HG02763 (cell line): ENCODE measurements around the gene DGKE.

ENCODE experiments used
- ATAC-seq: cut with Tn5 transposase; IDR thresholded peaks from one replicate; pipeline ENCODE4 v1.9.1; 2021; ENCODE audit warnings: mild to moderate bottlenecking, moderate library complexity; ENCODE audit not compliant: unreplicated experiment

Gene DGKE

GRCh38 chr17:56833809-56834379 lies at the start of gene DGKE, which contains the start of gene C17orf67:
Gene DGKE (plus strand): TSS chr17:56834151. CDS start chr17:56834796, 645 bp downstream.
Gene C17orf67 (minus strand): TSS chr17:56833920. CDS start chr17:56815810, 18,110 bp downstream.
- peak; percentile 79 for ATAC-seq

DNA sequence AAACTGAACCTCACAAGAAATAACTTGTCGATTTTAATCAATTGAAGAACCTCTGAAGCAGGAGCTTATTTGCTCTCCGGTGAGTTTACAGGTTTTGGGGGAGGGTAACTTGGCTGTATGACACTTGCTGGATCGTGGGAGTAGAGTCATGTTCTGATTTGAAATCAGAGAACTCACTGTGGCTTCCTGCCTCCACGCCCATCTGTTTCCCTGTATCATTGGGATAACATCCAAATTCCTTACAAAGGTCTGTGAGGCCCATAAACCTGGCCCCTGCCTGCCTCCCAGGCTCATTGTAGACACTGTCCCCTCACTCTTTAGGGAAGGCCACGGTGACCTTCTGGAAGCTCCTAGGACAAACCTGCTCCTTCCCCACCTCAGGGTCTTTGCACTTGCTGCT lies 48.5 kb upstream of the DGKE start:
- ATAC-seq, result no peak

GRCh38 chr17:56785997-56786680 lies 47.8 kb upstream of the DGKE start:
- no peak for ATAC-seq

DNA sequence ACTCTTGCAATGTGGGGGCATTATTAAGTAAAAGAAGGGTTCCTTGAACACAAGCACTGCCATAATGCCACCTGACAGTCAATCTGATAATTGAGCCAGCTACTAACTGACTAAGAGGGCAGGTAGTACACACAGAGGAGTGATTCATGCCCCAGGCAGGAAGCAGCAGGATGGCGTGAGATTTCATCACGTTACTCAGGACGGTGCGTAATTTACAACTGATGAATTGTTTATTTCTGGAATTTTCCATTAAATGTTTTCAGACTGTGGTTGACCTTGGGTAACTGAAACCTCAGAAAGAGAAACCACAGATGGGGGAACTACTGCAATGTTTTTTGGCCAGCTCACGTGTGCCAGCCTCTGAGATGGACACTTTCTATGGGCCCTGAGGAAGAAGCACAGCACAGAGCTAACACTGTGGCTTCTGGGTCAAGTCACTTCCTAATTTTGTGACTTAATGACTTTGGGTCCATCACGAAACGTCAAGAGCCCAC lies 46.9 kb upstream of the DGKE start:
- ATAC-seq, result peak; percentile 75

- ATAC-seq, result no peak
Observed at GRCh38 chr17:56792267-56792666, 41.7 kb upstream of the DGKE start.

DNA sequence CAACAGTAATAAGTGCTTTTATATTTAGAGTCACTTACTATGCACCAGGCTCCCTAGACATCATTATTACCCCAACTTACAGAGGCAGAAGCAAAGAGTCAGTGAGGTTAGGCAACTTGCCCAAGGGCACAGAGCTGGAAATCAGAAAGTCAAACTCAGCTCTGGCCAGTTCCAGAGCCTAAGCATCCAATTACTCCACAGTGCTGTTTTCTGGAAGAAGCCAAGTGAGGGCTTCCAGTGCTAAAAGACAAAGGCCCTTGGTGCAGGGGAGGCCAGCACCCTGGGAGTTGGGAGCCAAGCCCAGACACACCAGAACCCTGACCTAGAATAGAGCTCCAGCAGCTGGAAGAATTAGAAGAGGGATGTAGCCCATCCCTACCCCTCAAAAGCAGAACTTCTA lies 40.4 kb upstream of the DGKE start:
- no peak for ATAC-seq

DNA sequence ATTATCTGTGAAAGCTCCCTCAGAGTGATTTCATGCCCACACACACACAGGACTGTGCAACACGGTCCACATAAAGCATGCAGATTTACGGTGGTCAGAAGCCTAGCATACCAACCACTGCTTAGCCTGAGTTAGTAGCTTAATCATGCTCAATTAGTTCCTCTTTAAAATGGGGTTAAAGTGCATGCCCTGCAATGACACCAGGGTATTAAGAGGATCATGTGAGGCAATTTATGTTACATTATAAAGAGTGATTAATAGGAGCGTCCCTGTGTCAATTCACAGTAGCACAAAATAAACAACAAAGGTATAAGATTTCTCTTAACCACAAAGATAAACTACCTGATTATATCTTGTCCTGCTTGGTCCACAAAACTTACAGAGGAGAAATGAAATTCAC lies 40.0 kb upstream of the DGKE start:
- no peak for ATAC-seq

DNA sequence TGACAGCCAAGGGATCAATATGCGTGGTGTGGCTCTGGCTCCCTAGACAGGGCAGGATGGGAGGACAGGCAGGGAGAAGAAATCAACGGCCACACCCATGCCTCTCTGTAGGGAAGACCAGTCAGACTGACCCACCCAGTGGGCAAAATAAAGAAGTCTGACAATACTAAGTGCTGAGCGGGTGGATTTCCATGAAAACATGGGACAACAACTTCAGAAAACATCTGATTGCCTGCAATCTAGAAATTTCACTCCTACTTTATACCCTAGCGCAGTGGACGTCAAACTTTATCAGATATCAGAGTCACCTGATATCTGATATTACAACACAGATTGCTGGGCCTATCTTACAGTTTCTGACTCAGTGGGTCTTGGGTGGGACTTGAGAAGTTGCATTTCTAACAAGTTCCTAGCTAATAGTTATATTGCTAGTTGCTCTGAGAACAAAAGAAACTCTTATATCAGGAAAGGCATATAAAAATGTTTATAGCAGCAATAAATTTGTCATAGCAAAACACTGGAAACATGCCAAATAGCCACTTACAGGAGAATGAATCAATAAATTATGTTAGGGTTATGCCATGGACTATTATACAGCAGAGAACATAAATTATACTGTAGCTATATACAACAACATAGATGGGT lies 38.6 kb upstream of the DGKE start:
- ATAC-seq, result no peak

DNA sequence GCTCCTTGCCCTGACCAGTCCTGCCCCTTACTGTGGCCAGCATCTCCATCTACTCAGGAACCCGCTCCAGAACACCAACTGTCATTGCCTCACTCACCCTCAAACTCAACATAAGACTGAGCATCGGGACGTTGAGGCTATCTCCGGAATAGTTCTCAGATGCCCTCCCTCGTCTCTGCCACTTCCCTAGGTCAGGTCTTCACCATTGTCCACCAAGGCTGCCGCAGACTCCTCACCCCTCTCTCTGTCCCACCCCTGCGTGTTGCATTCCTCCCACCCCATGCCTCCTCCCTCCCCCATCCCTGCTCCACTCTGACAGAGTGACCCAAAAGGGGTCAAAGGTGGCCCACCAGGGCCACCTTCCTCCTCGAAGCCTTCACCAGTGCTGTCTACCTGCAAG lies 37.4 kb upstream of the DGKE start:
- no peak for ATAC-seq

DNA sequence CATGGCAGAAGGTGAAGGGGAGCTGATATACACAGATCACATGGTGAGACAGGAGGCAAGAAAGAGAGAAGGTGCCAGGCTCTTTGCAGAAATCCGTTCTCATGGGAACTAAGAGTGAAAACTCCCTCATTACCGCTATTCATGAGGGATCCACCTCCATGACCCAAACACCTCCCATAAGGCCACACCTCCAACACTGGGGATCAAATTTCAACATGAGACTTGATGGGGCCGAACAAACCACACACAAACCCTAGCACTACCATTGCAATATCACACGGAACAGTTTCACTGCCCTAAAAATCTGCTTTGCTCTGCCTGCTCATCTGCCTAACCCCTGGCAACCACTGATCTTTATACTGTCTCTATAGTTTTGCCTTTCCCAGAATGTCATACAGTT lies 35.0 kb upstream of the DGKE start:
- no peak for ATAC-seq

DNA sequence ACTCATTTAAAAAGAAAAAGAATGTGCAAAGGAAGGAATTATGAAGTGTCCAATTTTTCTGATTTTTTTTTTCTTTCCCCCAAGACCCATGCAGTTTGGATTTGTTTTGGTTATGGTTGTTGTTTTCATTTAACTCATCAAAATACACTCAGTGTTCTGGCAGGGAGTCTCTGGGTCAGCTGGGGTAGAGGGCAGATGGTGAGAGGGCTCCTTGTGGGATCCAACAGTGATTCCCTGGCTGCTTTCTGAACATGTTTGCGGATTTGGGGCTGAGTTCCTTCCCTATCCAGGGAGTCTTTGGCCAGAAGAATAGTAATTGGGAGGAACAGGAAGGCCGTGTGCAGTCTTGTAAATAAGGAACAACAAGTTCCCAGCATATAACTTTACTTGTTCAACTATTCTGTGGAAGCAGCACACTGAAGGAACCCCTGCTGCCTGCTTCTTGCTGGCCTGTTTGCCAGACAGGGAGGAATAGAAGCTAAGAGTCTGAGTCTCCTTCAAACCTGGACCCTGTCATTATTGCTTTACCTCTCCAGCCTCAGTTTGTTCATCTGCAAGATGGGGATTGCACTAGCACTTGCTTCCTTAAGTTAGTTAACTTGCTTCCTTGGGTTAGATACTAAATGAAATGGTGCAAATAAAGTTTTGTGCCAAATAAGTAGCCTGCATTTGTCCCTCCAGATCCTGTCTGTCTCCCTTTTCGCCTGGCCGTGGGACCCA lies 32.3 kb upstream of the DGKE start:
- no peak for ATAC-seq

DNA sequence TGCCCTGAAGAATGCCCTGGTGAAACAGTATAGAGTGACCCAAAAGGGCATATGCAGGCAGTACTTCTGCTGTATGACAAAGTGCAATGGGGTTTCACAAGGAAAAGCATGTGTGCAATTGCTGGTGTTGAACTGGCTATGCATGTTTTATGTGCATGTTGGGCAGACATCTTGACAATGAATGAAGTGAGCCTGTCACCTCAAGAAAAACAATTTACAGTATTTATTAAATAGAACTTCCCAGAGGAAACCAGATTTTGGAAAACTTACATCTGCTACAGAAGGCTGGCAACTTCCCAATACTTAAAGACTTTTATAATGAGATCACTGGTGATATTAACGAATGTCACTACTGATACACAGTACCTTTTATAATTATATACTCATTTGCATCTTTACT lies 30.9 kb upstream of the DGKE start:
- ATAC-seq, result no peak

DNA sequence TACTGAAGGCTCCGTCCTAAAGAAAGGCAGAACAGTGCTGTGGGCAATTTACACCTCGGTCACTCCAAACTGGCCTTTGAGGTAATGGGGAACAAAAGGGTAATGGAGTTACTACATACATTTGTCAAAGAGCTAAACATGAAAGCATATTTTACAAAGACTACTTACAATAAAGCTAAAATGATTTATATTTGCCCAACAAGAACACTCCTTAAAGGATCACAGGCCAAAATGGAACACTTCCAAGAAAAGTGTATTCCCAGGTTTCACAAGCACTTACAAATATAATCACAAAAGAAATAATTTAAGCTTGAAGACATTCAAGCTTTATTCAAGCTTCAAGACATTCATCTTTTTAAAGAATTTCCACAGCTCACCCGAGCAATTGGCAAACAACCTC lies 29.5 kb upstream of the DGKE start:
- ATAC-seq, result no peak

DNA sequence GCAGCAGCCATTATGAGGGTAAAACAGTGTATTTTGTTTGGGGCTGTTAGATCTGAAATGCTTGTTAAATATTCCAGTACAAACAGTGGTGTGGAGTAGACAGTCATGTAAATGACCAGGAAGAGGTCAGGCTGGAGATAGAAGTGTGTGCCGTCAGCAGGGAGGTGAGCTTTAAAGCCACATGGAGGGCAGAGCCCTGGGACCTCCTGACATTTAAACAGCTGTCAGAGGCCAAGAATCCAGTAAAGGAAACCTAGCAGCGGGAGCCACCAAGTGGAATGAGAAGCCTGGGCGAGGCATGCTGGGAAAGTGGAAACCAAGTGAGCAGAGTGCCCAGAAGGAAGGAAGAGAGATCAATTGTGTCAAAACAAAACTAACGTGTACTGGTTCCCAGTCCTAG lies 27.0 kb upstream of the DGKE start:
- ATAC-seq, result no peak

DNA sequence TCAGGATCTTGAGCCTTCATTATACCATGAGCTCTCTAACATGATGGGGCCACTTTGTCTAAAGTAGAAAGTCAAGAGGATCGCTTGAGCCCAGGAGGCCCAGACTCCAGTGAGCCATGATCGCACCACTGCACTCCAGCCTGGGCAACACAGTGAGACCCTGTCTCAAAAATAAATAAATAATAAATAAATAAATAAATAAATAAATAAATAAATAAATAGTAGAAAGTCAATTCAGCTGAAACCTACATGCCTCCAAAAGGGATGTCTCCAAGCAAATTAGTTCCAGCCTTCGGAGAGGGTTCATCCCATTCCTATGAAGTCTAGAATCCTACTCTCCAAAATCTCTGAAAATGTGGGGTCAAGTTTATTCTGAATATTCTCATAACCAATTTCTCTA lies 26.2 kb upstream of the DGKE start:
- ATAC-seq, result no peak

DNA sequence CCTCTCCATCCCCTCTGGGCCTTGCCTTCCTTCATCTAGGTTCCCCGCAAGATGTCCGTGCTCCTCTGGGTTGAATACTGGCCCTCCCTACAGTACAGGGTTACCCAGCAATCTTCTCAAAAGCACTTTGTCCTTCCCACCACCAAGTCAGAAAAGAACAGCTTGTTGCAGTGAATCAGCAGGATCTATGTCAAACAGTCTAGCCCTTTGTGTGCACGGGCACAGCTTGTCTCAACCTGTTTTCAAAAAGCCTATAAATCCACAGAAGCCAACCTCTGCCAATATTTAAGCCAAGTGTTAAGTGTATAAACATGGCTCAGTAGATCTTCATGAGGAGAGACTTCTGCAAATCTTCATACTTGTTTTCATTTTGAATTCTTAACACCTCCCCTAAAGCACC lies 25.4 kb upstream of the DGKE start:
- ATAC-seq, result no peak

DNA sequence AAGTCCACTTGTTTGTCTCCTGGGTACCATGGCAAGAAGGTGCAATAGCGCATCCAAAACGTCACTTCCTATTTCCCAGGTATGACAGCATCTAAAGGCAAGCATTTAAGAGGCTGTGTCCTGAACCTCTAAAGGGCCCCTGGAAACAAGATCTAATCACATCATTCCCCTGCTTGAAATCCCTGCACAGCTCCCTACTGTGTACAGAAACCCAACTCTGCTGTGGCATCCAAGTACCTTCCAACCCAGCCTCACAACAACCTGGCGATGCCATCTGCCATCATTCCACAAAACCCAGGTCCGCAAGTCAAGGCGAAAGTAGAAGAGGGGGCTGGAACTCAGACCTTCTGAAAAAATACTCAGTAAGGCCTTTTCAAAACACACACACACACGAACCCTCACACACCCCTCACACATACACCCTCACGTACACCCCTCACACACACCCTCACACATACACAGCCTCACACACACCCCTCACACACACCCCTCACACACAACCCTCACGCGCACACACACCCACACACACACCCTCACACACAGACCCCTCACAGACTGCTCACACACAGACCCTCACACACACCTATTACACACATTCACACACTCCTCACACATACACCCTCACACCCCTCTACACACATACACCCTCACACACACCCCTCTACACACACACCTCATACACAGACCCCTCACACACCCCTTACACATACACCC lies 24.7 kb upstream of the DGKE start:
- no peak for ATAC-seq

DNA sequence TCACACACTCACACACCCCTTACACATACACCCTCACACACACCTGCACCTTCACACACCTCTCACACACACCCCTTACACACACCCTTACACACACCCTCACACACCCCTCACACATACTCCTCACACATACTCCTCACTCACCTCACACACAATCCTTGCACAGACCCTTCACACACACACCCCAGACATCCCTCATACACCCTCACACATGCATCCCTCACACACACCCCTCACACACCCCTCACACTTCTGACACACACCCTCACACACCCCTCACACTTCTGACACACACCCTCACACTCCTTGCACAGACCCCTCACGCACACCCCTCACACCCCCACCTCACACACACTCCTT lies 24.2 kb upstream of the DGKE start:
- ATAC-seq, result no peak

- no peak for ATAC-seq
Observed at GRCh38 chr17:56810343-56810742, 23.6 kb upstream of the DGKE start.

DNA sequence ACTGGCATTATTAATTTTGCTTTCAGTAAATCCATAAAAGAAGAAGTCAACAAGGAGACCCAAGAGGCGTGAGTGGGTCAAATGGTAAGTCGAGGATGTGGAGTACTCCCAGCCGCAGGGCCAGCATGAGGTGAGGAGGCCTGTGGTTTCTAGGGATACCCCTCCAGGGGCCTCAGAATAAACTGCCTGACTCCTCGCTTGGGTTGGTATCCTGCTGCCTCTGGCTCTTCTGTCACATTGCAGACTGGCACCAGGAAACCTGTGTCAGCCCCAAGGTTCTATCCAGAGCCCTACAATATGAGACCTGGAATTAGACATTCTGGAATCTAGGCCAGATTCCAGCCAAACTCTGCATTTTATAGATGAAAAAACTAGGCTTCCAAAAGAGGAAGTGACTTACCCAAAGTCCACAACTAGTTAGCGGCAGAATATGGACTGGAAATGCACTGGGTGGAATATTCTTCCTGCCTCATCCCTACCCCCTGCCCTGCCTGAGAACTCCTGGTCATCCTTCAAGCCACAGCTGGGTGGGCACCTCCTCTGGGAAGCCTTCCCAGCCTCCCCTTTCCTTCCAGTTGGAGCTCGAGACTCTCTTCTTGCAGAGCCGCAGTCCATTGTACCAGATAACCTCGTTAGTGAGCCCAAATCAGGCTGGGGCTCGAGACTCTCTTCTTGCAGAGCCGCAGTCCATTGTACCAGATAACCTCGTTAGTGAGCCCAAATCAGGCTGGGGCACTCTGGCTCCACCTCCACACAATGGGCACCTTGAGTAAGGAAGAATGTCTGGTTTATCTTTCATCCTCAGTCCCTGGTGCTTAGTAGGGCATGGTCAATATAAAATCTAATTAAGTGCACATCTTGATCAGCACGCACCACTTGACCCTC lies 22.8 kb upstream of the DGKE start:
- ATAC-seq, result no peak
